Loucy (cell line): ENCODE measurements around the gene PCNT.

Experiments
- EZH2phosphoT487 ChIP-seq: fragments of 200-600 bp; IDR thresholded peaks from 2 replicates; pipeline ENCODE4 v1.6.1; 2018; ENCODE audit warnings: antibody characterized with exemption, mild to moderate bottlenecking, moderate library complexity, borderline replicate concordance
- TF ChIP-seq, protein P1 (sequence below): fragments of 200-600 bp; sonication (generic); conservative IDR thresholded peaks from 2 replicates; pipeline ENCODE4 v1.5.1; 2014; ENCODE audit warnings: mild to moderate bottlenecking, antibody characterized with exemption, low read length

DNA sequence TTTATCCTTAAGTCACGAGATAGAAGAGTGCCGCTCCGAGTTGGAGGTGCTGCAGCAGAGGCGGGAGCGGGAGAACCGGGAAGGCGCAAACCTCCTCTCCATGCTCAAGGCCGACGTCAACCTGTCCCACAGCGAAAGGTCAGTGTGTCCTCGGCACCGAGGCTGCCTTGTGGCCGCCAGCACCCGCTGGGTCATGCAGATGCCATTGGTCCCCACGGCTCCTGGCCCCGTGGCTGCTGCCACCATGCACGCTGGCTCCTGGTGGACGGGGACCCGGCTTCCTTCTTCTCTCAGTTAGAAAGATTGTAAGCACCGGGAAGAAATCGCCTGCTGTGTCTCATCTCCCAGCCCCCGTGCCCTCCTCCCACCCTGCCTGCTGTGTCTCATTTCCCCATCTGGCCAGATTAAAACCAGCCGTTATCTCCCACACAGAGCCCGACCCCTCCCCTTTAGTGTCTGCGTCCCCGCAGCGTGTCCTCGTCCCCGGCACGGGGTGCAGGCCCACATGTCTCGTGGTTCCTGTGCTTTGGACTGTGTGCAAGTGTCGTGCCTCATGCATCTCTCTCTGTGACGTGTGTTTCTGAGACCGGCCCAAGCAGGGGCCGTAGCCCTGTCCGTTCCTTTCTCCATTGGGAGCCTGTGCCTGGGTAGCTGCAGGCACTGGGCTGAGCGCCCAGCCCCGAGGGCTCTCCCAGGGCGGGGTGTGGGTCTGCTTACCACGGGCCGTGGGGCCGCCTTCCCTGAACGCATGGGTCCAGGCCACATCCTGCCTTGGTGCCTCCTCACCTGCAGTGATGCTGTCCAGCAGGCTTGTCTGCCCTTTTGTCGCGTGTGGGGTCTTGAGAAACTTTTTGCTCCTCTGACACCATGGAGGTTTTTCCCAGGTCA is 62.1 kb downstream of the PCNT start:
- TF ChIP-seq, protein P1, sequence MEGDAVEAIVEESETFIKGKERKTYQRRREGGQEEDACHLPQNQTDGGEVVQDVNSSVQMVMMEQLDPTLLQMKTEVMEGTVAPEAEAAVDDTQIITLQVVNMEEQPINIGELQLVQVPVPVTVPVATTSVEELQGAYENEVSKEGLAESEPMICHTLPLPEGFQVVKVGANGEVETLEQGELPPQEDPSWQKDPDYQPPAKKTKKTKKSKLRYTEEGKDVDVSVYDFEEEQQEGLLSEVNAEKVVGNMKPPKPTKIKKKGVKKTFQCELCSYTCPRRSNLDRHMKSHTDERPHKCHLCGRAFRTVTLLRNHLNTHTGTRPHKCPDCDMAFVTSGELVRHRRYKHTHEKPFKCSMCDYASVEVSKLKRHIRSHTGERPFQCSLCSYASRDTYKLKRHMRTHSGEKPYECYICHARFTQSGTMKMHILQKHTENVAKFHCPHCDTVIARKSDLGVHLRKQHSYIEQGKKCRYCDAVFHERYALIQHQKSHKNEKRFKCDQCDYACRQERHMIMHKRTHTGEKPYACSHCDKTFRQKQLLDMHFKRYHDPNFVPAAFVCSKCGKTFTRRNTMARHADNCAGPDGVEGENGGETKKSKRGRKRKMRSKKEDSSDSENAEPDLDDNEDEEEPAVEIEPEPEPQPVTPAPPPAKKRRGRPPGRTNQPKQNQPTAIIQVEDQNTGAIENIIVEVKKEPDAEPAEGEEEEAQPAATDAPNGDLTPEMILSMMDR: no peak
- no peak for TF ChIP-seq EZH2phosphoT487
